Cardiac muscle cell (in vitro differentiated cells and primary cell): ENCODE measurements around the gene TMEM235. TPM values are rescaled to one million over a fixed set of nuclear protein-coding genes. Genes with fewer than 3 reads are reported as not detected.

ENCODE experiments used
- DNase-seq, 2 donors: peaks; one replicate each; pipeline versions ENCODE4 v3.0.0 to v3.0.0-alpha.2; 2010 to 2017; ENCODE audit warnings: low read depth in 1 of 2, low spot score in 1 of 2
- H3K27ac ChIP-seq: fragments of 200-600 bp; sonication (generic); 2 replicates; pipeline ENCODE4 v1.5.1; 2016
- H3K27me3 ChIP-seq: fragments of 200-600 bp; sonication (generic); 2 replicates; pipeline ENCODE4 v1.6.0; 2016; ENCODE audit warnings: control low read depth
- H3K36me3 ChIP-seq: fragments of 200-600 bp; sonication (generic); 2 replicates; pipeline ENCODE4 v1.5.1; 2016; ENCODE audit warnings: control low read depth
- H3K4me1 ChIP-seq: fragments of 200-600 bp; sonication (generic); 2 replicates; pipeline ENCODE4 v1.8.1; 2017; ENCODE audit warnings: low read depth, mild to moderate bottlenecking, mixed run types
- H3K4me3 ChIP-seq: fragments of 200-600 bp; sonication (generic); 2 replicates; pipeline ENCODE4 v1.5.1; 2016; ENCODE audit warnings: mild to moderate bottlenecking
- H3K9me3 ChIP-seq: fragments of 200-600 bp; sonication (generic); 2 replicates; pipeline ENCODE4 v1.5.1; 2017; ENCODE audit warnings: low read depth, mild to moderate bottlenecking, control low read depth
- CTCF ChIP-seq: IDR thresholded peaks from 2 replicates; pipeline ENCODE4 v1.5.1; 2012; ENCODE audit warnings: low read depth, mild to moderate bottlenecking, low read length
- polyA plus RNA-seq: library from polyadenylated mRNA; unstranded; fragments of >200 nt; fragmentation: Nextera tagmentation; extraction: Ambion mirVana; gene quantifications from 2 replicates; pipeline ENCODE4 v1.2.1, GENCODE V29; 2016
- total RNA-seq: library from RNA; depleted of rRNA; stranded (reverse); fragments of >200 nt; gene quantifications from 2 replicates; pipeline ENCODE4 v1.2.3, GENCODE V29; 2016

Gene TMEM235
- total and polyA plus RNA-seq, 2 experiments from 2014 or later, result 2.0 to 2.3 TPM

GRCh38 chr17:78223061-78223460 is 8.4 kb upstream of the TMEM235 start:
- no peak for DNase-seq
- H3K27ac ChIP-seq, result no peak overlapping the region
- H3K9me3 ChIP-seq, result no peaks in the 10 kb centered on the region
- H3K27me3 ChIP-seq, result peaks cover 6% of the 10 kb centered on the region
- no peak overlapping the region for H3K4me3 ChIP-seq
- no peaks in the 10 kb centered on the region for H3K36me3 ChIP-seq
- H3K4me1 ChIP-seq, result peaks cover 5% of the 10 kb centered on the region
- TF ChIP-seq CTCF, result no peak

- Histone ChIP-seq H3K36me3 (no peaks in the 10 kb centered on the region), H3K4me3 (no peak overlapping the region), H3K27me3 (peaks cover 6% of the 10 kb centered on the region), H3K27ac (no peak overlapping the region), H3K9me3 (no peaks in the 10 kb centered on the region), H3K4me1 (peaks cover 5% of the 10 kb centered on the region)
- TF ChIP-seq CTCF, result no peak
- no peak for DNase-seq
Measured at GRCh38 chr17:78223765-78224164, 7.7 kb upstream of the TMEM235 start.

DNA sequence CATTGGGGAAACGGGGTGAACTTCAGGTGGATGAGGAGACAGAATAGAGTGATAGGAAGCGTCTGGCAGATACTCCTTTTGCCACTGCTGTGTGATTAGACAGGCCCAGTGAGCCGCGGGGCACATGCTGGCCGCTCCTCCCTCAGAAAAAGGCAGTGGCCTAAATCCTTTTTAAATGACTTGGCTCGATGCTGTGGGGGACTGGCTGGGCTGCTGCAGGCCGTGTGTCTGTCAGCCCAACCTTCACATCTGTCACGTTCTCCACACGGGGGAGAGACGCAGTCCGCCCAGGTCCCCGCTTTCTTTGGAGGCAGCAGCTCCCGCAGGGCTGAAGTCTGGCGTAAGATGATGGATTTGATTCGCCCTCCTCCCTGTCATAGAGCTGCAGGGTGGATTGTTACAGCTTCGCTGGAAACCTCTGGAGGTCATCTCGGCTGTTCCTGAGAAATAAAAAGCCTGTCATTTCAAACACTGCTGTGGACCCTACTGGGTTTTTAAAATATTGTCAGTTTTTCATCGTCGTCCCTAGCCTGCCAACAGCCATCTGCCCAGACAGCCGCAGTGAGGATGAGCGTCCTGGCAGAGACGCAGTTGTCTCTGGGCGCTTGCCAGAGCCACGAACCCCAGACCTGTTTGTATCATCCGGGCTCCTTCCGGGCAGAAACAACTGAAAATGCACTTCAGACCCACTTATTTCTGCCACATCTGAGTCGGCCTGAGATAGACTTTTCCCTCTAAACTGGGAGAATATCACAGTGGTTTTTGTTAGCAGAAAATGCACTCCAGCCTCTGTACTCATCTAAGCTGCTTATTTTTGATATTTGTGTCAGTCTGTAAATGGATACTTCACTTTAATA is 7.0 kb upstream of the TMEM235 start:
- no peak overlapping the region for H3K4me3 ChIP-seq
- H3K9me3 ChIP-seq, result no peaks in the 10 kb centered on the region
- H3K4me1 ChIP-seq, result peaks cover 2% of the 10 kb centered on the region
- no peak for DNase-seq
- TF ChIP-seq CTCF, result no peak
- H3K27ac ChIP-seq, result no peak overlapping the region
- H3K36me3 ChIP-seq, result no peaks in the 10 kb centered on the region
- H3K27me3 ChIP-seq, result peaks cover 7% of the 10 kb centered on the region

DNA sequence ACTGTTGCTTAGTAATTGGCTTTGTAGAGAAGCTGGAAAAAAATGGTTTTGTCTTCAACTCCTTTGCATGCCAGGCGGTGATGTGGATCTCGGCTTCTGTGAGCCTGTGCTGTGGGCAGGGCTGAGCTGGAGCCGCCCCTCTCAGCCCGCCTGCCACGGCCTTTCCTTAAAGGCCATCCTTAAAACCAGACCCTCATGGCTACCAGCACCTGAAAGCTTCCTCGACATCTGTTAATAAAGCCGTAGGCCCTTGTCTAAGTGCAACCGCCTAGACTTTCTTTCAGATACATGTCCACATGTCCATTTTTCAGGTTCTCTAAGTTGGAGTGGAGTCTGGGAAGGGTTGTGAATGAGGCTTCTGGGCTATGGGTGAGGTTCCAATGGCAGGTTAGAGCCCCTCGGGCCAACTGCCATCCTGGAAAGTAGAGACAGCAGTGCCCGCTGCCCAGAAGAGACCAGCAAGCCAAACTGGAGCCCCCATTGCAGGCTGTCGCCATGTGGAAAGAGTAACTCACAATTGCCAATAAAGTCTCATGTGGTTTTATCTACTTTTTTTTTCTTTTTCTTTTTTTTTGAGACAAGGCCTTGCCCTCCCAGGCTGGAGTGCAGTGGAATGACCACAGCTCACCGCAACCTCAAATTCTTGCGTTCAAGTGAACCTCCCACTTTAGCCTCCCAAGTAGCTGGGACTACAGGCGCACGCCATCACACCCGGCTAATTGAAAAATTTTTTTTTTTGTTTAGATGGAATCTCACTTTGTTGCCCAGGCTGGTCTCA is 6.2 kb upstream of the TMEM235 start:
- DNase-seq, result no peak
- Histone ChIP-seq H3K27ac (no peak overlapping the region), H3K4me3 (no peak overlapping the region), H3K4me1 (no peaks in the 10 kb centered on the region), H3K36me3 (no peaks in the 10 kb centered on the region), H3K27me3 (peaks cover 15% of the 10 kb centered on the region), H3K9me3 (no peaks in the 10 kb centered on the region)
- TF ChIP-seq CTCF, result no peak

DNA sequence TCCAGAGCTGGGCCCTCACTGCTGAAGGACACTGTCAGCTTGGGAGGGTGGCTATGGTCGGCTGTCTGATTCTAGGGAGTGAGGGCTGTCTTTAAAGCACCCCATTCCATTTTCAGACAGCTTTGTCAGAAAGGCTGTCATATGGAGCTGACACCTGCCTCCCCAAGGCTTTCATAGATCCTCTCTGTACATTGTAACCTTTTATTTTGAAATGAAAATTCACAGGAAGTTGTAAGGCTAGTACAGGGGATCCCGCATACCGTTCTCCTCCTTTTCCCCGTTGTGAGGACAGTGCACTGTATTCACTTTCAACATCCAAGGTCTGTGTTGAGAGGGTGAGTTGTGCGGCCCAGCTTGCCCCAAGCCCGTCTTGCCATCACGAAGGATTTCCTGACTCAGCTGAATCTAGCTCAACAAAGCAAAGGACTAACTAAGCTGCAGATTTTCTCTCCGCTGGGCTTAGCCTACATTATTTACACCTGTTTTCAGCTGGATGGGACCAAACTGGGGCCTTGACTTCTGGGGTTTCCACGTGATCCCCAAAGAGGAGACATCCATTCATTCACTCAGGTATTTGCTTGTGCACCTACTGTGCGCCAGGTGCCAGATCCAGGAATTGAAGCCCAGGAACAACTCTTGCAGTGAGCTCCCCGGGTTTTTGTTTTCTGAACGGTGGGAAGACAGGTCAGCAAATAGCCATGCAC is 5.2 kb upstream of the TMEM235 start:
- TF ChIP-seq CTCF, result no peak
- Histone ChIP-seq H3K27ac (no peak overlapping the region), H3K4me1 (no peaks in the 10 kb centered on the region), H3K27me3 (peaks cover 25% of the 10 kb centered on the region), H3K36me3 (no peaks in the 10 kb centered on the region), H3K9me3 (no peaks in the 10 kb centered on the region), H3K4me3 (no peak overlapping the region)
- DNase-seq, result no peak
